ENCODE measurements around the gene SALL1. TPM values are rescaled to one million over a fixed set of nuclear protein-coding genes. Genes with fewer than 3 reads are reported as not detected.

SALL1 gene
- total RNA-seq (2014; rRNA removed; shearing (Covaris generic)) = 20.2 and 22.7 TPM in 2 replicates
- 9.0 and 9.4 TPM in 2 replicates for polyA plus RNA-seq (2016; fragmentation: Nextera tagmentation; extraction: Ambion mirVana)
- long read RNA-seq, partial matches to known transcripts = 4 of 4 reads
- long read RNA-seq, other reads (novel, unspliced or antisense) = 0 of 4 reads

- H3K27ac Mint-ChIP-seq = peak within 1 kb of the TSS; percentile 94
- Histone ChIP-seq H3K27me3 (ENCODE audit: insufficient read depth) (peaks cover 57% of the 10 kb centered on the region), H3F3A (replicated peaks; ENCODE audit: low read depth) (no peaks in the 10 kb centered on the region; the same call in 1 of the 2 replicates), H3K4me3 (peak within 1 kb of the TSS; percentile 94), H3K4me1 (ENCODE audit: insufficient read depth) (peaks cover 34% of the 10 kb centered on the region), H3K4me2 (peak within 1 kb of the TSS; percentile 85), H2AFZ (0 out of 2 replicates have a peak within 1 kb of the TSS, but pooled peaks have one; percentile 23), H4K20me1 (replicated peaks; ENCODE audit: insufficient read depth) (peaks cover 9% of the 10 kb centered on the region; the same call in 1 of the 2 replicates), H3K36me3 (ENCODE audit: insufficient read depth) (no peaks in the 10 kb centered on the region), H3K9me2 (ENCODE audit: insufficient read depth) (no peaks in the 10 kb centered on the region), H3K79me2 (replicated peaks; ENCODE audit: insufficient read depth) (peaks cover 51% of the 10 kb centered on the region), H3K27ac (ENCODE audit: low read depth) (peak within 1 kb of the TSS; percentile 98)
- H3K4me3 Mint-ChIP-seq = peak within 1 kb of the TSS; percentile 96
- H3K4me1 Mint-ChIP-seq = peaks cover 44% of the 10 kb centered on the region
- peaks cover 24% of the 10 kb centered on the region for H3K36me3 Mint-ChIP-seq (ENCODE audit: low read depth)
- peaks cover 22% of the 10 kb centered on the region for H3K27me3 Mint-ChIP-seq (ENCODE audit: insufficient read depth, low read depth, poor library complexity)
- ATAC-seq = no peak
- no peak for DNase-seq (ENCODE audit: low spot score)
- TF ChIP-seq POLR2AphosphoS5 (IDR thresholded peaks at IDR 0.05; ENCODE audit: low read depth) (no peak), CTCF (conservative IDR thresholded peaks at IDR 0.05; ENCODE audit: low read depth in 2 of 2) (no peak), STAT1 (IDR thresholded peaks at IDR 0.05; ENCODE audit: unreplicated experiment) (no peak), ETS1 (IDR thresholded peaks at IDR 0.05) (no peak), EZH2phosphoT487 (IDR thresholded peaks at IDR 0.05; ENCODE audit: unreplicated experiment) (no peak), ZNF114 (CRISPR knock-in tag; IDR thresholded peaks at IDR 0.05) (no peak), CREB1 (CRISPR knock-in tag; IDR thresholded peaks at IDR 0.05; ENCODE audit: low read depth) (no peak)
- H3K9me3 Mint-ChIP-seq = peaks cover 3% of the 10 kb centered on the region; the same call in 2 of the 3 replicates
Measured at GRCh38 chr16:51150888-51151320, at the start of gene SALL1. TSS of gene SALL1 (minus strand) at chr16:51151270. CDS start at chr16:51151241, 29 bp downstream.

GRCh38 chr16:51200793-51201192 is 49.7 kb upstream of the SALL1 start:
- H3K9me3 Mint-ChIP-seq = peaks cover 16% of the 10 kb centered on the region
- Histone ChIP-seq H3K79me2 (replicated peaks; ENCODE audit: insufficient read depth) (no peaks in the 10 kb centered on the region), H2AFZ (no peak overlapping the region), H3K27ac (ENCODE audit: low read depth) (no peak overlapping the region), H3K36me3 (ENCODE audit: insufficient read depth) (no peaks in the 10 kb centered on the region), H3F3A (replicated peaks; ENCODE audit: low read depth) (no peaks in the 10 kb centered on the region), H3K4me2 (no peak overlapping the region), H3K27me3 (ENCODE audit: insufficient read depth) (no peaks in the 10 kb centered on the region), H3K4me1 (ENCODE audit: insufficient read depth) (no peaks in the 10 kb centered on the region), H4K20me1 (replicated peaks; ENCODE audit: insufficient read depth) (no peaks in the 10 kb centered on the region), H3K9me2 (ENCODE audit: insufficient read depth) (peaks cover 9% of the 10 kb centered on the region; the same call in 1 of the 2 replicates), H3K4me3 (no peak overlapping the region)
- H3K27ac Mint-ChIP-seq = no peak overlapping the region
- DNase-seq (ENCODE audit: low spot score) (no peak), ATAC-seq (no peak)
- no peak for TF ChIP-seq EZH2phosphoT487 (IDR thresholded peaks at IDR 0.05; ENCODE audit: unreplicated experiment)
- TF ChIP-seq, protein P1, sequence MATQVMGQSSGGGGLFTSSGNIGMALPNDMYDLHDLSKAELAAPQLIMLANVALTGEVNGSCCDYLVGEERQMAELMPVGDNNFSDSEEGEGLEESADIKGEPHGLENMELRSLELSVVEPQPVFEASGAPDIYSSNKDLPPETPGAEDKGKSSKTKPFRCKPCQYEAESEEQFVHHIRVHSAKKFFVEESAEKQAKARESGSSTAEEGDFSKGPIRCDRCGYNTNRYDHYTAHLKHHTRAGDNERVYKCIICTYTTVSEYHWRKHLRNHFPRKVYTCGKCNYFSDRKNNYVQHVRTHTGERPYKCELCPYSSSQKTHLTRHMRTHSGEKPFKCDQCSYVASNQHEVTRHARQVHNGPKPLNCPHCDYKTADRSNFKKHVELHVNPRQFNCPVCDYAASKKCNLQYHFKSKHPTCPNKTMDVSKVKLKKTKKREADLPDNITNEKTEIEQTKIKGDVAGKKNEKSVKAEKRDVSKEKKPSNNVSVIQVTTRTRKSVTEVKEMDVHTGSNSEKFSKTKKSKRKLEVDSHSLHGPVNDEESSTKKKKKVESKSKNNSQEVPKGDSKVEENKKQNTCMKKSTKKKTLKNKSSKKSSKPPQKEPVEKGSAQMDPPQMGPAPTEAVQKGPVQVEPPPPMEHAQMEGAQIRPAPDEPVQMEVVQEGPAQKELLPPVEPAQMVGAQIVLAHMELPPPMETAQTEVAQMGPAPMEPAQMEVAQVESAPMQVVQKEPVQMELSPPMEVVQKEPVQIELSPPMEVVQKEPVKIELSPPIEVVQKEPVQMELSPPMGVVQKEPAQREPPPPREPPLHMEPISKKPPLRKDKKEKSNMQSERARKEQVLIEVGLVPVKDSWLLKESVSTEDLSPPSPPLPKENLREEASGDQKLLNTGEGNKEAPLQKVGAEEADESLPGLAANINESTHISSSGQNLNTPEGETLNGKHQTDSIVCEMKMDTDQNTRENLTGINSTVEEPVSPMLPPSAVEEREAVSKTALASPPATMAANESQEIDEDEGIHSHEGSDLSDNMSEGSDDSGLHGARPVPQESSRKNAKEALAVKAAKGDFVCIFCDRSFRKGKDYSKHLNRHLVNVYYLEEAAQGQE (IDR thresholded peaks at IDR 0.05; ENCODE audit: unreplicated experiment) = no peak
- TF ChIP-seq STAT1 (IDR thresholded peaks at IDR 0.05; ENCODE audit: unreplicated experiment) = no peak
- TF ChIP-seq ETS1 (IDR thresholded peaks at IDR 0.05) = no peak
- TF ChIP-seq CTCF (conservative IDR thresholded peaks at IDR 0.05; ENCODE audit: low read depth in 2 of 2) = no peak
- TF ChIP-seq CREB1 (CRISPR knock-in tag; IDR thresholded peaks at IDR 0.05; ENCODE audit: low read depth) = no peak
- TF ChIP-seq POLR2AphosphoS5 (IDR thresholded peaks at IDR 0.05; ENCODE audit: low read depth) = no peak
- no peak for TF ChIP-seq NANOG (IDR thresholded peaks at IDR 0.05; ENCODE audit: borderline replicate concordance)
- no peak for TF ChIP-seq JUNB (IDR thresholded peaks at IDR 0.05; ENCODE audit: unreplicated experiment)
- TF ChIP-seq ZNF331 (CRISPR knock-in tag; IDR thresholded peaks at IDR 0.05; ENCODE audit: low read depth) = no peak
- H3K4me3 Mint-ChIP-seq = no peak overlapping the region
- peaks cover 22% of the 10 kb centered on the region for H3K36me3 Mint-ChIP-seq (ENCODE audit: low read depth)
- H3K4me1 Mint-ChIP-seq = no peaks in the 10 kb centered on the region
- no peaks in the 10 kb centered on the region for H3K27me3 Mint-ChIP-seq (ENCODE audit: insufficient read depth, low read depth, poor library complexity)
